SU-DHL-6 (cell line): ENCODE measurements around the gene PODNL1.
"Not testable (repeated sequence)": the region's sequence is repeated elsewhere in the genome, so short reads cannot be mapped to it uniquely, and the experiment has no call there.

Experiments used
- H2AFZ ChIP-seq: fragments of 200-600 bp; sonication (generic); 2 replicates; pipeline ENCODE4 v1.6.1; 2014; ENCODE audit warnings: low read depth, mild to moderate bottlenecking, moderate library complexity, mixed read lengths, antibody characterized with exemption, low read length; ENCODE audit not compliant: severe bottlenecking
- H3F3A ChIP-seq: fragments of 200-600 bp; shearing (Covaris generic); 2 replicates; pipeline ENCODE4 v1.6.0; 2016; ENCODE audit warnings: antibody characterized with exemption, mild to moderate bottlenecking; ENCODE audit not compliant: insufficient read depth
- H3K27ac ChIP-seq: fragments of 200-600 bp; sonication (generic); 2 replicates; pipeline ENCODE4 v1.5.1; 2016; ENCODE audit warnings: low read depth, mild to moderate bottlenecking, low read length, moderate library complexity, mixed read lengths
- H3K27me3 ChIP-seq: fragments of 200-600 bp; sonication (generic), shearing (Covaris generic); 2 replicates; pipeline ENCODE4 v1.6.0; 2014; ENCODE audit warnings: mild to moderate bottlenecking, low read length
- H3K36me3 ChIP-seq: fragments of 200-600 bp; sonication (generic); 2 replicates; pipeline ENCODE4 v1.6.1; 2014; ENCODE audit warnings: mild to moderate bottlenecking, low read length, mixed read lengths
- H3K4me2 ChIP-seq: fragments of 300-600, 200-600 bp; shearing (Covaris generic), sonication (generic); 2 replicates; pipeline ENCODE4 v1.6.0; 2014; ENCODE audit warnings: low read length, low read depth, mild to moderate bottlenecking; ENCODE audit not compliant: poor library complexity, severe bottlenecking
- H3K4me3 ChIP-seq: fragments of 200-600 bp; sonication (generic); 2 replicates; pipeline ENCODE4 v1.5.1; 2014; ENCODE audit warnings: antibody characterized with exemption, low read length, mild to moderate bottlenecking, mixed read lengths; ENCODE audit not compliant: insufficient read depth, poor library complexity, severe bottlenecking
- H3K79me2 ChIP-seq: fragments of 200-600 bp; sonication (generic); 2 replicates; pipeline ENCODE4 v1.6.1; 2014; ENCODE audit warnings: mild to moderate bottlenecking, low read length, moderate library complexity; ENCODE audit not compliant: insufficient read depth
- H3K9ac ChIP-seq: fragments of 200-600 bp; sonication (generic); 2 replicates; pipeline ENCODE4 v1.7.0; 2014; ENCODE audit warnings: mild to moderate bottlenecking, low read length
- H3K9me2 ChIP-seq: fragments of 200-600 bp; sonication (generic); replicated peaks from 2 replicates; pipeline ENCODE4 v1.6.1; 2014; ENCODE audit warnings: low read length; ENCODE audit not compliant: insufficient read depth
- H3K9me3 ChIP-seq: fragments of 200-600 bp; sonication (generic); 2 replicates; pipeline ENCODE4 v1.6.1; 2014; ENCODE audit warnings: low read length, mixed read lengths; ENCODE audit not compliant: insufficient read depth
- H4K20me1 ChIP-seq: fragments of 200-600 bp; sonication (generic); 2 replicates; pipeline ENCODE4 v1.6.1; 2014; ENCODE audit warnings: low read depth, mild to moderate bottlenecking, antibody characterized with exemption, low read length, moderate library complexity, mixed read lengths
- CTCF ChIP-seq: fragments of 200-600 bp; sonication (generic); IDR thresholded peaks from one replicate; pipeline ENCODE4 v1.5.1; 2017; ENCODE audit warnings: antibody characterized with exemption, mild to moderate bottlenecking, low read length, moderate library complexity; ENCODE audit not compliant: insufficient read depth, poor library complexity, severe bottlenecking
- EZH2phosphoT487 ChIP-seq: fragments of 200-600 bp; sonication (generic), shearing (Covaris generic); conservative IDR thresholded peaks from 2 replicates; pipeline ENCODE4 v1.6.1; 2018; ENCODE audit warnings: mild to moderate bottlenecking, antibody characterized with exemption, low read length, moderate library complexity, mixed read lengths

Gene PODNL1

GRCh38 chr19:13969897-13970296, 31.7 kb upstream of the PODNL1 start:
- Histone ChIP-seq H3K36me3 (no peaks in the 10 kb centered on the region), H2AFZ (no peak overlapping the region), H3K4me2 (no peak overlapping the region), H3K9ac (no peak overlapping the region), H4K20me1 (no peaks in the 10 kb centered on the region), H3K9me2 (no peaks in the 10 kb centered on the region), H3K27ac (no peak overlapping the region), H3K79me2 (no peaks in the 10 kb centered on the region), H3K4me3 (no peak overlapping the region), H3K27me3 (no peaks in the 10 kb centered on the region), H3F3A (no peaks in the 10 kb centered on the region), H3K9me3 (no peaks in the 10 kb centered on the region)
- TF ChIP-seq CTCF (no peak), EZH2phosphoT487 (no peak)

GRCh38 chr19:13968999-13969398, 30.8 kb upstream of the PODNL1 start:
- Histone ChIP-seq H3K4me3 (no peak overlapping the region), H3K27ac (no peak overlapping the region), H3K27me3 (no peaks in the 10 kb centered on the region), H3K9me2 (no peaks in the 10 kb centered on the region), H3K9me3 (no peaks in the 10 kb centered on the region), H2AFZ (no peak overlapping the region), H3K4me2 (no peak overlapping the region), H3K9ac (no peak overlapping the region), H3K36me3 (no peaks in the 10 kb centered on the region), H3F3A (peaks cover 4% of the 10 kb centered on the region; the same call in 1 of the 2 replicates), H4K20me1 (no peaks in the 10 kb centered on the region), H3K79me2 (no peaks in the 10 kb centered on the region)
- TF ChIP-seq CTCF (no peak), EZH2phosphoT487 (no peak)

- H2AFZ ChIP-seq, result no peak overlapping the region
- no peak overlapping the region for H3K4me2 ChIP-seq
- no peaks in the 10 kb centered on the region for H3K9me3 ChIP-seq
- H3K27ac ChIP-seq, result no peak overlapping the region
- H3K9me2 ChIP-seq, result no peaks in the 10 kb centered on the region
- no peaks in the 10 kb centered on the region for H3K36me3 ChIP-seq
- no peaks in the 10 kb centered on the region for H3K27me3 ChIP-seq
- no peaks in the 10 kb centered on the region for H4K20me1 ChIP-seq
- TF ChIP-seq EZH2phosphoT487, result no peak
- TF ChIP-seq CTCF, result no peak
- H3F3A ChIP-seq, result peaks cover 4% of the 10 kb centered on the region; the same call in 1 of the 2 replicates
- no peaks in the 10 kb centered on the region for H3K79me2 ChIP-seq
- no peak overlapping the region for H3K9ac ChIP-seq
- no peak overlapping the region for H3K4me3 ChIP-seq
Observed at GRCh38 chr19:13968383-13968935, 30.2 kb upstream of the PODNL1 start.

GRCh38 chr19:13967206-13967605, 29.0 kb upstream of the PODNL1 start:
- not testable (repeated sequence) for H3K9me2 ChIP-seq, H4K20me1 ChIP-seq, H3K36me3 ChIP-seq, H3K9me3 ChIP-seq, H3K27me3 ChIP-seq, H2AFZ ChIP-seq, H3K4me2 ChIP-seq, H3F3A ChIP-seq, H3K9ac ChIP-seq, H3K4me3 ChIP-seq, H3K79me2 ChIP-seq, H3K27ac ChIP-seq
